VCaP (cell line): ENCODE measurements around the gene LLCFC1.
A peak's percentile ranks its signal among the peaks of the same experiment; 100 is the strongest.

ENCODE experiments used
- H3K27ac ChIP-seq: fragments of 450-650 bp; 2 replicates; pipeline ENCODE4 v1.5.1; 2017
- TF ChIP-seq, protein P1 (sequence below): fragments of 450-650 bp; conservative IDR thresholded peaks from 2 replicates; pipeline ENCODE4 v1.5.1; 2017; ENCODE audit warnings: mild to moderate bottlenecking, moderate library complexity

The LLCFC1 gene

DNA sequence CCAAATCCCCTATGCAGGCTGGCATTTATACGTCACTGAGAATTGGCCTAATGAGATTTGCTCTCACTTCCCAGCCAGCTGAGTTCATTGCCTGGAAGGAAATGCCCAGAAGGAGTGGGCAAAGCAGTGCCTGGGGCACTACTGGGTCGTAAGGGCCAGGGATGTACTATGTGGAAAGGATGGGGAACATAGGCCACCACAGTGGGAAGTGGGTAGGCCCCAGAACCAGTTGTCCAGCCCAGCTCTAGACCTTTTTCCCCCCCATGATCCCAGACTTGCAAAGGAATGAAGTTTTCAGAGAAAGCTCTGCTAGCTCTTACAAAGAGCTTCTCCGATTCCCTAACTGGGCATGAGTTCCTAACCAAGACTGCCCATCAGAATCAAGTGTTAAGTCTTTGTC lies 19.6 kb upstream of the LLCFC1 start:
- TF ChIP-seq, protein P1, sequence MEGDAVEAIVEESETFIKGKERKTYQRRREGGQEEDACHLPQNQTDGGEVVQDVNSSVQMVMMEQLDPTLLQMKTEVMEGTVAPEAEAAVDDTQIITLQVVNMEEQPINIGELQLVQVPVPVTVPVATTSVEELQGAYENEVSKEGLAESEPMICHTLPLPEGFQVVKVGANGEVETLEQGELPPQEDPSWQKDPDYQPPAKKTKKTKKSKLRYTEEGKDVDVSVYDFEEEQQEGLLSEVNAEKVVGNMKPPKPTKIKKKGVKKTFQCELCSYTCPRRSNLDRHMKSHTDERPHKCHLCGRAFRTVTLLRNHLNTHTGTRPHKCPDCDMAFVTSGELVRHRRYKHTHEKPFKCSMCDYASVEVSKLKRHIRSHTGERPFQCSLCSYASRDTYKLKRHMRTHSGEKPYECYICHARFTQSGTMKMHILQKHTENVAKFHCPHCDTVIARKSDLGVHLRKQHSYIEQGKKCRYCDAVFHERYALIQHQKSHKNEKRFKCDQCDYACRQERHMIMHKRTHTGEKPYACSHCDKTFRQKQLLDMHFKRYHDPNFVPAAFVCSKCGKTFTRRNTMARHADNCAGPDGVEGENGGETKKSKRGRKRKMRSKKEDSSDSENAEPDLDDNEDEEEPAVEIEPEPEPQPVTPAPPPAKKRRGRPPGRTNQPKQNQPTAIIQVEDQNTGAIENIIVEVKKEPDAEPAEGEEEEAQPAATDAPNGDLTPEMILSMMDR = no peak
- no peak overlapping the region for H3K27ac ChIP-seq

DNA sequence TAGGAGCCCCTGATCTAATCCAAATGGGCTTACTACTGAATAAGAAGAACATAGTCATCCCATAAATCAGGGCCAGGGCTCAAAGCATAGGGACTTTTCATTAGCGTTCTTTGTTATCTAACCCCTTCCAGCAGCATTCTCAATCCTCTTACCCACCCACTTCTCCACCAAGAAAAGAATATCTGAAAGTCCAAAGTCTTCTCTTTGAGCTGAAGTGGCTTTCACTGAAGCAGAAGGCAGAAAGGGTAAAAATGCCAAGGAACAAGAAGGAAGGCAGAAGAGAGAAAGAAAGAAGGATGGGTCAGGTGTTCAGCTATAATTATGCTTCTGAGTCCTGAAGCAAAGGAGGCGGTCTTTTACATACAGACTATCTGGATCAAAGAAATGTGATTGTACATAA lies 15.9 kb upstream of the LLCFC1 start:
- TF ChIP-seq, protein P1 = no peak
- H3K27ac ChIP-seq = no peak overlapping the region

DNA sequence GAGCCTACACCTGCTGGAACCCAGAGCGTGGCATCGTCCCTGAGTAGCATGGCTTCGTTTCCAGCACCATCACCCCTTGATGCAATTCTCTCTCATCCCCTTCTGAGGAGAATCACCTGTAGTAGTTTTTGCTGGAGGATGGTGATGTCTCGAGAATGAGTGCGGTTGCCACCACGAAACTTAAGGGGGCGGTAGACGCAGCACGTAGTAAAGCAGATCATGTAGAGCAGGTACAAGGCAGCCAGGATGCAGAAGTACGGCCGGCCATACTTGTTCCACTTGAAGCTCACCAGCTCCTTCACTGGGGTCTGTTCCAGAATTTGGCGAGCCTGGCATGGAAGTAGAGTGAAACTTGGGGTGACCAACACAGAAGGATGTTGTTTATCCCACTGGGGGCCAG lies 13.9 kb upstream of the LLCFC1 start:
- H3K27ac ChIP-seq = no peak overlapping the region
- TF ChIP-seq, protein P1 = no peak

DNA sequence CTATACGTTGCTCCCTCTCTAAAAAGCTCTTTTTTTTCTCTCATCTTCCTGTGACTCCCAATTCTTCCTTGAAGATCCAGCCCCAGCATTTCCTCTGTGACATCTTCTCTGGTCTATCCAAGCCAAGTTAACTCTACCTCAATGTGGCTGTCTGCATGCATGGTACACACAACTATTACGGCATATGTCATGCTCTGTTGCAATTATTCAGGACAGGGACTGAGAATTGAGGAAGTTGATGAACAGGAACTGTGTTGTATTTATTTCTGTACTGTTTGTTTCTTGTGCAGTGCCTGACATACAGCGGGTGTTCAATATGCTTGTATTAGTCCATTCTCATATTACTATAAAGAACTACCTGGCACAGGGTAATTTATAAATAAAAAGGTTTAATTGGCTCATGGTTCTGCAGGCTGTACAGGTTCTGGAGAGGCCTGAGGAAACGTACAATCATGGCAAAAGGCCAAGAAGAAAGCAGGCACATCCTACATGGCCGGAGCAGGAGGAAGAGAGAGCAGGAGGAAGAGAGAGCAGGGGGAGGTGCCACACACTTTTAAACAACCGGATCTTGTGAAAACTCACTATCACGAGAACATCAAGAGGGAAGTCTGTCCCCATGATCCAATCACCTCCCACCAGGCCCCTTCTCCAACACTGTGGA lies 12.1 kb upstream of the LLCFC1 start:
- TF ChIP-seq, protein P1 = no peak
- H3K27ac ChIP-seq = peak overlapping the region; percentile 52

DNA sequence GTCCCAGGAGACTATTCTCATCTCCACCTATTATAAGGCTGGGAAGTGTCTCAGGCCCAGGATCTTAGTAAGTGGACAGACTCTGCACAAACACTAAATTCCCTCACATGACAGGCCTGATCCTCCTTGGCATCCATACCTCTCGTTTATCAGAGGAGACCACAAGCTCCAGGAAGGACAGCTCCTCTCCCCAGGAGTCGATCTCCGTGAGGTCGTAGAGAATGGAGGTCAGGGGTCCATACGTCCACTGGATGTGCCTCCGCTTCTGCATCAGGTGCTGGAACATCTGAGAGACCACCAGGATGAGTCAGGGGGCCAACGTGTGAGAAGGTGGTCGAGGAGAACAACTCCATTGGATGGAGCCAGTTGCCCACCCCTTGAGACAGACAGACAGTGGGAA lies 11.3 kb upstream of the LLCFC1 start:
- H3K27ac ChIP-seq = peak overlapping the region; percentile 52
- TF ChIP-seq, protein P1 = no peak

DNA sequence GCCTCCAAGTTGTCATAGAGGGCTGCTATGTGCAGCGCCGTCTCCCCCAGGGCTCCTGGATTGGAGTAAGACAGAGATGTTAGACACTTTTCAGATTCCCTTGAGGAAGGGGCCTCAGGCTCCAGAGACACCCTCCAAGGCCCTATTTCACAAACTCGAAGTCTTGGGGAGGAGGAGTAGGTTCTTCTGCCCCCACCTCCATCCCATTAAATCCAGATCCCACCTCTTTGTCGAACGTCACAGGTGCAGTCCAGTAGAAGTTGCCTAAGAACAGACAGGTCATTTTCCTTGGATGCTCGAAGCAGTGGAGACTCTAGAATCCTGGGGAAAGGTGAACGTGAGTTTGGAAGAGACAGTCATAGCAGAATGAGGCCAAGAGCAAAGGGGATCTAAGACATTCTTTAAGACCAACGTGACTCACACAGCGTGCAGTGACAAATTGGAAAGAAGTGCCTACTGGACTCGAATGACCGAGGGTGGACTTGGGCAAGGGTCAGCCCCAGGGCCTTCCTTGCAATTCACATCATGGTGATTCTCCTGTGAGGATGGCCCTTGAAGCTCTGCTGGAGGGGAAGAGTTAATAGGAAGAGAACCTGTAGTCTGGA lies 9.1 kb upstream of the LLCFC1 start:
- H3K27ac ChIP-seq = no peak overlapping the region
- TF ChIP-seq, protein P1 = no peak

DNA sequence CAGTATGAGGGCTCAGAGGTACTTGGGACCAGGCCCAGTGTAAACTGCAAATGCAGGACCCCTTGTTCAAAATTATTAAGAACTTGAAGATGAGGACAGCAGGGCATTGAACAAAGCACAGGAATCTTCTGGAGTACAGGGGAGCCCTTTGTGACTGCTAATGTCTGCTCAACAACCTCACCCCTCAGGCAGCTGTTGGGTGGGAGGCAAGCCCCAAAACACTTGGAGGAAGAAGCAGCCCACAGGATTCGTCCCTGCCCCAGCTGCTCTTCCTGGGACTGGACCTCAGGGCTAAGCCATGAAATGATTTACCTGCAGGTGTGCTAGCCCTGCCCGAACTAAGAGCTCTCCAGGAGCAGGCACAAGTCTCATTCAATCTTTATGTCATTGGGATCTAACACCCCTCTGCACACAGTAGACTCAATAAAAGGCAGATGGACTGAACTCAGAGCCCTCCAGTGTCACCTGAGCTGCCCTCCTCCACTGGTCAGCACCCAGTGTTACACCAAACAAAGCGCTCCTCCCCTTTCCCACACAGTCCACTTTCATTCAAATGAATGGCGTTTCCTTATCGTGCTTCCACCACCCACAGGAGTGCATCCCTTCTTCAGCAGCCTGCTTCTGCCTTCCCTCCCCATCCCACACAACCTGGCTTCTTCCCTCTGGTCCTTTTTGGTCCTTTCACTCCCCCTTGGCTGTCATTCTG lies 6.7 kb upstream of the LLCFC1 start:
- TF ChIP-seq, protein P1 = no peak
- H3K27ac ChIP-seq = no peak overlapping the region
